WTC11 (cell line): ENCODE results near the gene C1R. TPM values are rescaled to one million over a fixed set of nuclear protein-coding genes. Genes with fewer than 3 reads are reported as not detected.

Source experiments
- ATAC-seq: fragments of 200-7000 bp; cut with Tn5 transposase; 2 replicates; pipeline ENCODE4 v1.10.0; 2021; ENCODE audit warnings: mild to moderate bottlenecking, moderate library complexity
- CTCF ChIA-PET: fragments of 300-600 bp; sonication (Branson Sonifier 250); formaldehyde crosslinking; loops from one replicate; lab custom pipeline; 2021; ENCODE audit warnings: antibody characterized with exemption; lab: Charles Lee
- POLR2A ChIA-PET: fragments of 350-600 bp; sonication (Branson Sonifier 250); formaldehyde crosslinking; loops from one replicate; lab custom pipeline; 2021; ENCODE audit warnings: antibody characterized with exemption; lab: Charles Lee
- DNase-seq: peaks from one replicate; pipeline ENCODE4 v3.0.0; 2021; ENCODE audit warnings: low spot score
- H3K27ac Mint-ChIP-seq: 2 replicates; pipeline ENCODE4 v1.8.0; 2021; ENCODE audit warnings: mixed read lengths
- H3K27me3 Mint-ChIP-seq: 2 replicates; pipeline ENCODE4 v1.8.0; 2021; ENCODE audit warnings: low read depth, mild to moderate bottlenecking, moderate library complexity, mixed read lengths
- H3K36me3 Mint-ChIP-seq: 2 replicates; pipeline ENCODE4 v1.8.0; 2021; ENCODE audit warnings: mixed read lengths
- H3K4me1 Mint-ChIP-seq: 2 replicates; pipeline ENCODE4 v1.8.0; 2022; ENCODE audit warnings: mixed read lengths
- H3K4me3 Mint-ChIP-seq: 2 replicates; pipeline ENCODE4 v1.8.0; 2021; ENCODE audit warnings: mild to moderate bottlenecking, moderate library complexity, mixed read lengths
- H3K9me3 Mint-ChIP-seq: 2 replicates; pipeline ENCODE4 v1.8.0; 2021; ENCODE audit warnings: mixed read lengths
- ATF2 ChIP-seq: sonication (generic); formaldehyde crosslinking; IDR thresholded peaks from 2 replicates; pipeline ENCODE4 v1.8.1; 2022; ENCODE audit warnings: low read depth, missing genetic modification reagents, borderline replicate concordance
- GABPB1 ChIP-seq: sonication (generic); formaldehyde crosslinking; IDR thresholded peaks from 2 replicates; pipeline ENCODE4 v1.8.1; 2023; ENCODE audit warnings: mild to moderate bottlenecking, missing genetic modification reagents
- IRF2 ChIP-seq: sonication (generic); formaldehyde crosslinking; IDR thresholded peaks from 2 replicates; pipeline ENCODE4 v1.8.0; 2022; ENCODE audit warnings: low read depth, missing genetic modification reagents, borderline replicate concordance
- KAT7 ChIP-seq: sonication (generic); formaldehyde crosslinking; IDR thresholded peaks from 2 replicates; pipeline ENCODE4 v1.8.1; 2023; ENCODE audit warnings: missing genetic modification reagents, mild to moderate bottlenecking, borderline replicate concordance
- RORB ChIP-seq: fragments of 250-450 bp; sonication (Bioruptor Pico); IDR thresholded peaks from 2 replicates; pipeline ENCODE4 v1.9.0; 2021; ENCODE audit warnings: mild to moderate bottlenecking
- SMAD3 ChIP-seq: sonication (generic); formaldehyde crosslinking; IDR thresholded peaks from 2 replicates; pipeline ENCODE4 v1.8.0; 2022; ENCODE audit warnings: missing genetic modification reagents, mild to moderate bottlenecking, borderline replicate concordance
- USF2 ChIP-seq: sonication (generic); formaldehyde crosslinking; IDR thresholded peaks from 2 replicates; pipeline ENCODE4 v1.8.1; 2023; ENCODE audit warnings: mild to moderate bottlenecking, missing genetic modification reagents, moderate library complexity
- ZBTB21 ChIP-seq: sonication (generic); formaldehyde crosslinking; IDR thresholded peaks from 2 replicates; pipeline ENCODE4 v1.8.1; 2023; ENCODE audit warnings: mild to moderate bottlenecking, missing genetic modification reagents, borderline replicate concordance
- ZNF671 ChIP-seq: fragments of 250-450 bp; sonication (Bioruptor Pico); IDR thresholded peaks from 2 replicates; pipeline ENCODE4 v1.8.0; 2021; ENCODE audit warnings: mild to moderate bottlenecking
- total RNA-seq: library from RNA; stranded (reverse); gene quantifications from 3 replicates; pipeline ENCODE4 v1.2.3, GENCODE V29; 2021
- TF ChIP-seq, protein P1 (sequence below): sonication (generic); formaldehyde crosslinking; IDR thresholded peaks from 2 replicates; pipeline ENCODE4 v1.8.1; 2023; ENCODE audit warnings: mild to moderate bottlenecking, moderate library complexity, missing genetic modification reagents
- TF ChIP-seq, protein P2 (sequence below): fragments of 250-450 bp; sonication (Bioruptor Pico); IDR thresholded peaks from 2 replicates; pipeline ENCODE4 v1.8.0; 2021; ENCODE audit warnings: mild to moderate bottlenecking
- TF ChIP-seq, protein P3 (sequence below): sonication (generic); formaldehyde crosslinking; IDR thresholded peaks from 2 replicates; pipeline ENCODE4 v1.8.0; 2022; ENCODE audit warnings: mild to moderate bottlenecking, missing genetic modification reagents
- TF ChIP-seq, protein P4 (sequence below): fragments of 200-600 bp; IDR thresholded peaks from 2 replicates; pipeline ENCODE4 v1.8.0; 2022; ENCODE audit warnings: antibody characterized with exemption
- TF ChIP-seq, protein P5 (sequence below): fragments of 250-450 bp; sonication (Bioruptor Pico); IDR thresholded peaks from 2 replicates; pipeline ENCODE4 v1.9.0; 2021; ENCODE audit warnings: mild to moderate bottlenecking, borderline replicate concordance
- TF ChIP-seq, protein P6 (sequence below): sonication (generic); formaldehyde crosslinking; IDR thresholded peaks from 2 replicates; pipeline ENCODE4 v1.8.0; 2022; ENCODE audit warnings: mild to moderate bottlenecking, missing genetic modification reagents
- TF ChIP-seq, protein P7 (sequence below): fragments of 250-450 bp; sonication (Bioruptor Pico); IDR thresholded peaks from 2 replicates; pipeline ENCODE4 v1.9.0; 2021; ENCODE audit warnings: moderate library complexity, mild to moderate bottlenecking, inconsistent platforms, borderline replicate concordance
- TF ChIP-seq, protein P8 (sequence below): sonication (generic); formaldehyde crosslinking; IDR thresholded peaks from 2 replicates; pipeline ENCODE4 v1.8.0; 2023; ENCODE audit warnings: mild to moderate bottlenecking, missing genetic modification reagents

The C1R gene
- total RNA-seq, 1 experiment from 2014 or later = 8.4 TPM

- TF ChIP-seq SMAD3 (CRISPR knock-in tag) (no peak), RORB (no peak), ATF2 (CRISPR knock-in tag) (no peak), IRF2 (CRISPR knock-in tag) (no peak), KAT7 (CRISPR knock-in tag) (no peak), USF2 (CRISPR knock-in tag) (no peak), ZNF671 (CRISPR knock-in tag) (no peak), GABPB1 (CRISPR knock-in tag) (peak; percentile 73; the same call in 1 of the 2 replicates), ZBTB21 (CRISPR knock-in tag) (0 out of 2 replicates have a peak, but pooled peaks have one; percentile 12)
- TF ChIP-seq, protein P1, sequence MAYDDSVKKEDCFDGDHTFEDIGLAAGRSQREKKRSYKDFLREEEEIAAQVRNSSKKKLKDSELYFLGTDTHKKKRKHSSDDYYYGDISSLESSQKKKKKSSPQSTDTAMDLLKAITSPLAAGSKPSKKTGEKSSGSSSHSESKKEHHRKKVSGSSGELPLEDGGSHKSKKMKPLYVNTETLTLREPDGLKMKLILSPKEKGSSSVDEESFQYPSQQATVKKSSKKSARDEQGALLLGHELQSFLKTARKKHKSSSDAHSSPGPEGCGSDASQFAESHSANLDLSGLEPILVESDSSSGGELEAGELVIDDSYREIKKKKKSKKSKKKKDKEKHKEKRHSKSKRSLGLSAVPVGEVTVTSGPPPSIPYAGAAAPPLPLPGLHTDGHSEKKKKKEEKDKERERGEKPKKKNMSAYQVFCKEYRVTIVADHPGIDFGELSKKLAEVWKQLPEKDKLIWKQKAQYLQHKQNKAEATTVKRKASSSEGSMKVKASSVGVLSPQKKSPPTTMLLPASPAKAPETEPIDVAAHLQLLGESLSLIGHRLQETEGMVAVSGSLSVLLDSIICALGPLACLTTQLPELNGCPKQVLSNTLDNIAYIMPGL (CRISPR knock-in tag) = peak; percentile 53; the same call in 1 of the 2 replicates
- TF ChIP-seq, protein P2, sequence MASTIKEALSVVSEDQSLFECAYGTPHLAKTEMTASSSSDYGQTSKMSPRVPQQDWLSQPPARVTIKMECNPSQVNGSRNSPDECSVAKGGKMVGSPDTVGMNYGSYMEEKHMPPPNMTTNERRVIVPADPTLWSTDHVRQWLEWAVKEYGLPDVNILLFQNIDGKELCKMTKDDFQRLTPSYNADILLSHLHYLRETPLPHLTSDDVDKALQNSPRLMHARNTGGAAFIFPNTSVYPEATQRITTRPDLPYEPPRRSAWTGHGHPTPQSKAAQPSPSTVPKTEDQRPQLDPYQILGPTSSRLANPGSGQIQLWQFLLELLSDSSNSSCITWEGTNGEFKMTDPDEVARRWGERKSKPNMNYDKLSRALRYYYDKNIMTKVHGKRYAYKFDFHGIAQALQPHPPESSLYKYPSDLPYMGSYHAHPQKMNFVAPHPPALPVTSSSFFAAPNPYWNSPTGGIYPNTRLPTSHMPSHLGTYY = no peak
- TF ChIP-seq, protein P3, sequence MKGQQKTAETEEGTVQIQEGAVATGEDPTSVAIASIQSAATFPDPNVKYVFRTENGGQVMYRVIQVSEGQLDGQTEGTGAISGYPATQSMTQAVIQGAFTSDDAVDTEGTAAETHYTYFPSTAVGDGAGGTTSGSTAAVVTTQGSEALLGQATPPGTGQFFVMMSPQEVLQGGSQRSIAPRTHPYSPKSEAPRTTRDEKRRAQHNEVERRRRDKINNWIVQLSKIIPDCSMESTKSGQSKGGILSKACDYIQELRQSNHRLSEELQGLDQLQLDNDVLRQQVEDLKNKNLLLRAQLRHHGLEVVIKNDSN (CRISPR knock-in tag) = no peak
- TF ChIP-seq, protein P4, sequence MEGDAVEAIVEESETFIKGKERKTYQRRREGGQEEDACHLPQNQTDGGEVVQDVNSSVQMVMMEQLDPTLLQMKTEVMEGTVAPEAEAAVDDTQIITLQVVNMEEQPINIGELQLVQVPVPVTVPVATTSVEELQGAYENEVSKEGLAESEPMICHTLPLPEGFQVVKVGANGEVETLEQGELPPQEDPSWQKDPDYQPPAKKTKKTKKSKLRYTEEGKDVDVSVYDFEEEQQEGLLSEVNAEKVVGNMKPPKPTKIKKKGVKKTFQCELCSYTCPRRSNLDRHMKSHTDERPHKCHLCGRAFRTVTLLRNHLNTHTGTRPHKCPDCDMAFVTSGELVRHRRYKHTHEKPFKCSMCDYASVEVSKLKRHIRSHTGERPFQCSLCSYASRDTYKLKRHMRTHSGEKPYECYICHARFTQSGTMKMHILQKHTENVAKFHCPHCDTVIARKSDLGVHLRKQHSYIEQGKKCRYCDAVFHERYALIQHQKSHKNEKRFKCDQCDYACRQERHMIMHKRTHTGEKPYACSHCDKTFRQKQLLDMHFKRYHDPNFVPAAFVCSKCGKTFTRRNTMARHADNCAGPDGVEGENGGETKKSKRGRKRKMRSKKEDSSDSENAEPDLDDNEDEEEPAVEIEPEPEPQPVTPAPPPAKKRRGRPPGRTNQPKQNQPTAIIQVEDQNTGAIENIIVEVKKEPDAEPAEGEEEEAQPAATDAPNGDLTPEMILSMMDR = peak; percentile 92
- TF ChIP-seq, protein P5, sequence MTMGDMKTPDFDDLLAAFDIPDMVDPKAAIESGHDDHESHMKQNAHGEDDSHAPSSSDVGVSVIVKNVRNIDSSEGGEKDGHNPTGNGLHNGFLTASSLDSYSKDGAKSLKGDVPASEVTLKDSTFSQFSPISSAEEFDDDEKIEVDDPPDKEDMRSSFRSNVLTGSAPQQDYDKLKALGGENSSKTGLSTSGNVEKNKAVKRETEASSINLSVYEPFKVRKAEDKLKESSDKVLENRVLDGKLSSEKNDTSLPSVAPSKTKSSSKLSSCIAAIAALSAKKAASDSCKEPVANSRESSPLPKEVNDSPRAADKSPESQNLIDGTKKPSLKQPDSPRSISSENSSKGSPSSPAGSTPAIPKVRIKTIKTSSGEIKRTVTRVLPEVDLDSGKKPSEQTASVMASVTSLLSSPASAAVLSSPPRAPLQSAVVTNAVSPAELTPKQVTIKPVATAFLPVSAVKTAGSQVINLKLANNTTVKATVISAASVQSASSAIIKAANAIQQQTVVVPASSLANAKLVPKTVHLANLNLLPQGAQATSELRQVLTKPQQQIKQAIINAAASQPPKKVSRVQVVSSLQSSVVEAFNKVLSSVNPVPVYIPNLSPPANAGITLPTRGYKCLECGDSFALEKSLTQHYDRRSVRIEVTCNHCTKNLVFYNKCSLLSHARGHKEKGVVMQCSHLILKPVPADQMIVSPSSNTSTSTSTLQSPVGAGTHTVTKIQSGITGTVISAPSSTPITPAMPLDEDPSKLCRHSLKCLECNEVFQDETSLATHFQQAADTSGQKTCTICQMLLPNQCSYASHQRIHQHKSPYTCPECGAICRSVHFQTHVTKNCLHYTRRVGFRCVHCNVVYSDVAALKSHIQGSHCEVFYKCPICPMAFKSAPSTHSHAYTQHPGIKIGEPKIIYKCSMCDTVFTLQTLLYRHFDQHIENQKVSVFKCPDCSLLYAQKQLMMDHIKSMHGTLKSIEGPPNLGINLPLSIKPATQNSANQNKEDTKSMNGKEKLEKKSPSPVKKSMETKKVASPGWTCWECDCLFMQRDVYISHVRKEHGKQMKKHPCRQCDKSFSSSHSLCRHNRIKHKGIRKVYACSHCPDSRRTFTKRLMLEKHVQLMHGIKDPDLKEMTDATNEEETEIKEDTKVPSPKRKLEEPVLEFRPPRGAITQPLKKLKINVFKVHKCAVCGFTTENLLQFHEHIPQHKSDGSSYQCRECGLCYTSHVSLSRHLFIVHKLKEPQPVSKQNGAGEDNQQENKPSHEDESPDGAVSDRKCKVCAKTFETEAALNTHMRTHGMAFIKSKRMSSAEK = no peak
- TF ChIP-seq, protein P6, sequence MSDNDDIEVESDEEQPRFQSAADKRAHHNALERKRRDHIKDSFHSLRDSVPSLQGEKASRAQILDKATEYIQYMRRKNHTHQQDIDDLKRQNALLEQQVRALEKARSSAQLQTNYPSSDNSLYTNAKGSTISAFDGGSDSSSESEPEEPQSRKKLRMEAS = no peak
- TF ChIP-seq, protein P7, sequence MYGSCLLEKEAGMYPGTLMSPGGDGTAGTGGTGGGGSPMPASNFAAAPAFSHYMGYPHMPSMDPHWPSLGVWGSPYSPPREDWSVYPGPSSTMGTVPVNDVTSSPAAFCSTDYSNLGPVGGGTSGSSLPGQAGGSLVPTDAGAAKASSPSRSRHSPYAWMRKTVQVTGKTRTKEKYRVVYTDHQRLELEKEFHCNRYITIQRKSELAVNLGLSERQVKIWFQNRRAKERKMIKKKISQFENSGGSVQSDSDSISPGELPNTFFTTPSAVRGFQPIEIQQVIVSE = no peak
- TF ChIP-seq, protein P8, sequence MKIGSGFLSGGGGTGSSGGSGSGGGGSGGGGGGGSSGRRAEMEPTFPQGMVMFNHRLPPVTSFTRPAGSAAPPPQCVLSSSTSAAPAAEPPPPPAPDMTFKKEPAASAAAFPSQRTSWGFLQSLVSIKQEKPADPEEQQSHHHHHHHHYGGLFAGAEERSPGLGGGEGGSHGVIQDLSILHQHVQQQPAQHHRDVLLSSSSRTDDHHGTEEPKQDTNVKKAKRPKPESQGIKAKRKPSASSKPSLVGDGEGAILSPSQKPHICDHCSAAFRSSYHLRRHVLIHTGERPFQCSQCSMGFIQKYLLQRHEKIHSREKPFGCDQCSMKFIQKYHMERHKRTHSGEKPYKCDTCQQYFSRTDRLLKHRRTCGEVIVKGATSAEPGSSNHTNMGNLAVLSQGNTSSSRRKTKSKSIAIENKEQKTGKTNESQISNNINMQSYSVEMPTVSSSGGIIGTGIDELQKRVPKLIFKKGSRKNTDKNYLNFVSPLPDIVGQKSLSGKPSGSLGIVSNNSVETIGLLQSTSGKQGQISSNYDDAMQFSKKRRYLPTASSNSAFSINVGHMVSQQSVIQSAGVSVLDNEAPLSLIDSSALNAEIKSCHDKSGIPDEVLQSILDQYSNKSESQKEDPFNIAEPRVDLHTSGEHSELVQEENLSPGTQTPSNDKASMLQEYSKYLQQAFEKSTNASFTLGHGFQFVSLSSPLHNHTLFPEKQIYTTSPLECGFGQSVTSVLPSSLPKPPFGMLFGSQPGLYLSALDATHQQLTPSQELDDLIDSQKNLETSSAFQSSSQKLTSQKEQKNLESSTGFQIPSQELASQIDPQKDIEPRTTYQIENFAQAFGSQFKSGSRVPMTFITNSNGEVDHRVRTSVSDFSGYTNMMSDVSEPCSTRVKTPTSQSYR (CRISPR knock-in tag) = peak; percentile 26; the same call in 1 of the 2 replicates
- DNase-seq (peak; percentile 95), ATAC-seq (peak; percentile 60)
- POLR2A ChIA-PET = interaction anchor here (0.5 to 2.5 kb wide), 9 partner anchors 13 to 236 kb away, joined by 3 to 19 read pairs (median 6); partner anchors contain the start of genes C12orf57, C1S, RNU7-1 and SPSB2
- H3K4me3 Mint-ChIP-seq = peak within 1 kb of the TSS; percentile 89
- H3K27me3 Mint-ChIP-seq = no peaks in the 10 kb centered on the region
- H3K9me3 Mint-ChIP-seq = peaks cover 12% of the 10 kb centered on the region
- H3K4me1 Mint-ChIP-seq = peaks cover 12% of the 10 kb centered on the region
- peaks cover 18% of the 10 kb centered on the region for H3K36me3 Mint-ChIP-seq
- H3K27ac Mint-ChIP-seq = peak within 1 kb of the TSS; percentile 78
- CTCF ChIA-PET = interaction anchor here (0.6 to 3.6 kb wide), 46 partner anchors 10 to 257 kb away, joined by 3 to 63 read pairs (median 4); partner anchors contain the start of genes C12orf57, C1R, C1S and CLSTN3
Observed at GRCh38 chr12:7108796-7109571, 16.7 kb upstream of the C1R start, which contains the start of gene C1RL. C1RL (minus strand) TSS chr12:7109214; CDS start chr12:7109180, 34 bp downstream.
